GM18517 (cell line): Measurements from ENCODE around the gene MPRIP.

ENCODE experiments used
- ATAC-seq: cut with Tn5 transposase; IDR thresholded peaks from one replicate; pipeline ENCODE4 v1.9.1; 2021; ENCODE audit warnings: mild to moderate bottlenecking, moderate library complexity; ENCODE audit not compliant: unreplicated experiment

MPRIP gene

DNA sequence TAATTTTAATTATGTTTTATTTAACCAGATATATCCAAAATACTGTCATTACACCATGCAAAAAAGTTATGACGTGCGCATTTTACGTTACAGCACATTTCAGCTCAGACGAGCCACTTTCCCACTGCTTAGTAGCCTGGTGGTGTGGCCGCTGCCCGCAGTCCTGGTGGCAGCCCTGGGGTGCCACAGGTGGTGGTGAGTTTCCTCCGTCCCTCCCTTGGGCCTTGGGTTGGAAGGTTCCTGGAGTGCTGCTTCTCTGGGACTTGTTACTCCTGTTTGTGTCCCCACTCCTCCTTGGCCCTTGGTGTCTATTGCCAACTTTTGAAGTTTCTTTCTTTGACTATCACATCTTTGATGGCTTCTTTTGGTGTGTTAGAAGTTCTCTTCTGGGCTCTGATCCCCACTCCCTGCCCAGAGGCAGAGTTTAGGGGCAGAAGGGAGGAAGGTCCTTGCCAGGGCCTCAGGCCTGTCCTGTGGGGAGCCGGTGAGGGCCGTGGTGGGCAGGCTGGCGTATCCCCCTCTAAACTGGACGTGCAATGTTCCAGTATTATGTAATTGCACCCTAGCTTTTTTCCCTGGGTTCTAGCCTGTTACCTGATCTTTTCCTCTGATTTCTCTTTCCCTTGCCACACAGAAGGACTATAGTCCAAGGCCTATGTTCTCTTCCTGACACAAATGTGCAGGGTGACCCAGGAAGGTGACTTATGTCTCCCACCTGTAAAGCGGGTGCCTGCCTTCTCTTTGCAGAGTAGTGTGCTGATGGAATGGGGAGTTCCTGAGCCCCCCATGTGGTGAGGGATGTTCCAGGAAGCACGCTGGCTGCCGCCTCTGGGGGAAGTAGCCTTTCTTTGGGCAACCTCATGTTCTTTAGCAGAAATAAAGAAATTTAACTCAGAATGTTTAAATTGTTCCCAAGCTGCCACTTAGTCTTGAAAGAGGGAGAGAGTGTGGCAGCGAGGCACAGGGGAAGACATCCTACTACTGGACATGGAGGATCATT is 8.4 kb downstream of the MPRIP start:
- no peak for ATAC-seq

DNA sequence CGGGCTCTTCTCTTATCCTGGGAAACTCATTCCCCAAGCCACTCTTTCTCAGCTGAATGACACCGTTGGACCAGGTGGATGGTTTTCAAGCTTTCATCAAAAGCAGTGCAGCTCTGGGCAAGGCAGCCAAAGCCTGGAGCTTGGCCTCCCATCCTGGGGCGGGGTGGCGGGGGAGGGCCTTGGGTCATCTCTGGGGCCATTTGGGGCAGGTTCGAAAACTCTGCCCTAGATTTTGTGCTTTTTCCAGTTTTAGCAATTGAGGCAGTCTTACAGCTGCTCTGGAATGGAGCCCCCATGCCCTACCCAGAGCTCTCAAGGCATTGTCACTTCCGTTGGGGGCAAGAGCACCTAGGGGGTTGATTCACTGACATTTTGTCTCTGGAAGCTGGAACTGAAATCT is 9.1 kb downstream of the MPRIP start:
- no peak for ATAC-seq

DNA sequence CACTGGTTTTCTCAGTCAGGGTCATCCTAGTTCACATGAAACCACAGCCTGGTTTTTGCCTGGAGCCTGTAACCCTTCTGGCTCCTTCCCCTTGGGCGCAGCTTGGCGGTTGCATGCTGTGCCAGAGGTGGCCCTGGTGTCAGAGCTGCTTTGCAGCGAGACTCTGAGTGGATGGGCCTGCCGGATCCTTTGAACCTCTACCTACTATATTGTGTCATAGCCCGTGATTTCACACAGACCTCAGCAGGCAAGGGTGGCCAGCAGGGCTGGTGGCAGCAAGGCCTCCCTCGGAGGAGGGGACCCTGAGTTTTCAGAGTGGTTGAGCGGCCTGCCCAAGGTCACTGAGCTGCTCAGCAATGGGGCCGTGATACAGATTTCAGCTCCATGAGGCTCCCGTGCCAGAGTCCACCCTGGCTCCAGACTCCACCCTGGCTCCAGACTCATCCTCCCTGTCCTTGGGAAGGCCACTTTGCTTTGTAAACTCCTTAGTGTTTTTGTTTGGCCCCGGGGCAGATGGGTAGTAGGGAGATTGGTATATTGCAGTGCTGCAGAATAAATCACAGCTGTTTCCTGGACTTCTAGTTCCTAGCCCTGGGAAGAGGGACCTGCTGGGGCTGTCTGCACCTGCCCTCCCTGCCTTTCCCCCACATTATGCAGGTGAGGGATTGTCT is 9.7 kb downstream of the MPRIP start:
- ATAC-seq, result no peak

DNA sequence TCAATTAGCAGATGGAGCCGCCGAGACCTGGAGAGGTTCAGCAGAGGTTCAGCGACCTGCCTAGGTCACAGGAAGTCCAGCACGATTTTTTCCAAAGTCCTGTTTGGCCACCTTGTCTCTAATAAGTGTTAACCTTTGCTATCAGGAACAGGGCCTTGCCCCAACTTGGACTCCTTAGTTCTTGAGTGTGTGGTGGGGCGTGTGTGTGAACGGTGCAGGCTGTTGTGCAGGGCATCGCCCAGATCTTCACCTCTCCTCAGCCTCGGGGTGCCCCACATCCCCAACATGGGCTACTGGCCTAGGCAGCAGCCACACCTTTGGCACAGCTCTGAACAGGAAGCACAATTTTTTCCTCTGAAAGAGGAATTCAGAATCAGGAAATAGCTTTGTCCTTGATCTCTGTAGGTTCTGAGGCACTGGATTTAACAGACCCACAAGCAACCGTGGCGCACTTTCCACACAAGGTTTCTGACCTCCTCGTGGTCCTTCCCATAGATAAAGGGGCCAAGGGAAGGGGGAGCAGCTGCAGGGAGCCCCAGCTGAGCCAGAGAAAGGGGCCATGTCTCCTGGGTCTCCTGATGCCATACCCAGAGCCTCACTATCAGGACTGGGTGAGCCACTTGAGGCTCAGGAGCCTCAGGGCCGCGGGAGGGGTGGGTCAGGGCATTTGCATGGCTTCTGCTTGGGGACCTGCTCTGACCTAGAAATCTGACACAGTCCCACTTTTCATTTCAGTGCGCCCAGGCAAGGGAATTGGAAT is 10.4 kb downstream of the MPRIP start:
- ATAC-seq, result no peak

DNA sequence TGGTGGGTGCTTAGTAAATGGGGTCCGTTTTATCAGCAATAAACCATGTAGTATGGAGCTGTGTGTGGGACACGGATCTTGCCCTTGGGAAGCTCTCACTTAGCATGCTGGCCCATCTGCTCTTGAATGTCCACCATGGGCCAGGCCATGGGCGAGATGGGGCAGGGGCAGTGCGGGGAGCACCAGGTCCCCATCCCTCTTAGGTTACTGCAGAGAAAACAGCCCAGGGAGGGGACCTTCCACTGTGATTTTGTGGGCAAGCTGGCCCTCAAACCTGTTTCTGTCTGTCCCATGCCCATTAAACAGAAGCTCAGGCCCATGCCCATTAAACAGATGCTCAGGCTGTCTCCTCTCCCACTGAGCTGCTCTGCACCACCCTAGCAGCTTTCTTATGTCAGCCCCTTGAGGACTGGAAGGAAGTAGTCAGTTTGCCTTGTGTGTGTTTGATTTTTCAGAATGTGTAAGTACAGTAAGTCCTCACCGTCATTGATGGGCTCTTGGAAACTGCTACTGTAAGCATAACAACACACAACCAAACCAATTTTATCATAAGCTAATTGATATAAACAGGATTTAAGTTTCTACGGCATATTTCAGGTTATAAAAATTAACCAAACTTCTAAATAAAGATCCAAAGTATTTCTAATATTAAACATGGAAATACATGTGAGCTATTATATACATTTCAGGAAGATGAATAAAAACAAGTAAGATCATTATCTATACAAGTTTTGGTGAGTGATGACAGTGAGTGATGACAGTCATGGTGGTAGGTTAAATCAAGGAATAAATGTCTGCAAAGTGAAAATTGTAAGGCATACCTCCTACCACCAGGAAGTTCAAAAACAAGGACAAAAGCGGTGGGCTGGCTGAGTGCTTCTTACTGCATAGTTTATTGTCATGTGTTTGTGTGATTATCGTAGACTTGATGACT is 11.5 kb downstream of the MPRIP start:
- no peak for ATAC-seq

DNA sequence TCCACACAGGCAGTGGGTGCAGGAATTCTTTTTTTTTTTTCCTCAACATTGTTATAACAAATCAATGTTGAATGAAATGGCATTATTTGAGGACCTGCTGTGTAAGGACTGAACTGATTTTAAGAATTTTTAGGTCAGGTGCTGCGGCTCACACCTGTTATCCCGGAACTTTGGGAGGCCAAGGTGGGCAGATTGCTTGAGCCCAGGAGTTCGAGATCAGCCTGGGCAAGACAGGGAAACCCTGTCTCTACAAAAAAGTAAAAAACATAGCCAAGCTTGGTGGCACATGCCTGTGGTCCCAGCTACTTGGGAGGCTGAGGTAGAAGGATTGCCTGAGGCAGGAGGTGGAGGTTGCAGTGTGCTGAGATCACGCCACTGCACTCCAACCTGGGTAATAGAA is 12.4 kb downstream of the MPRIP start:
- ATAC-seq, result no peak

DNA sequence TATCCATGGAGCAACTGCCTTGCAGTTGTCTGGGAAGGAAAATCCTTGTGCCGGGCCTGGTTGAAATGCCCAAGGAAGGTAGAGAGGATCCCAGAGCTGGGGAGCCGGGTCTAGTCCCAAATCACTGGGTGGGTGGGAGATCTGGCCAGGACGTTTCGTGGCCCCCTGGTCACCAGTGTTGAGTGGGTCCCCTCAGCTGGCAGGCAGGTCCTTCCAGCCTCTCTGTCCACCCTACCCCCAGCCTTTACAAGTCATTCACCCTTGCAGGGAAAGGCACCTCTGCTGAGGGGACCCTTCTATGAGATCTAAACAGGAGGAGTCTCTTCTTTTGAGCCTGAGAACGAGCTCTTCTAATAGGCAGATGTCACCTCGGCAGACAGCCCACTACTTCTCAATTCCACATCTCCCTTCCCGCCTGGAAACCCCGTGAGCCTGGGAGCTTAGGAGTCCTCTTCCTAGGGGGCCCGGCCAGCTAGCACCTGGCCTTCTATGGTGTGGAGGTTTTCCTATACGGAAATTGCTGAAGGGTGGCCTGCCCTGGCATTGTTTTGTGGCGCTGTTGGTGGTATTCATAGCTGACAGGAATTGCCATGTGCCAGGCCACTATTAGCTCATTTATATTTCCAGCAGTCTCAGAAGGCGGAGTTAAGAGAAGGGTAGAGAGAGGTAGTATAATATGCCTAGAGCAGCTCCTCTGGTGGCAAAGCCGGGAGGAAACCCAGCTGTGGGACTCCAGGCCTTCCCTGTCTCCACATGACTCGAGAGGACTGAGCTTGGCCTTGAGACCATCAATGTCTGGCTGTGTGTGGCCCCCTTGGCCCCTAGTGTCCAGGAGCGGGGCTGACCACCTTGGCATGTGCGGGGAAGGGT is 13.3 kb downstream of the MPRIP start:
- ATAC-seq, result no peak

DNA sequence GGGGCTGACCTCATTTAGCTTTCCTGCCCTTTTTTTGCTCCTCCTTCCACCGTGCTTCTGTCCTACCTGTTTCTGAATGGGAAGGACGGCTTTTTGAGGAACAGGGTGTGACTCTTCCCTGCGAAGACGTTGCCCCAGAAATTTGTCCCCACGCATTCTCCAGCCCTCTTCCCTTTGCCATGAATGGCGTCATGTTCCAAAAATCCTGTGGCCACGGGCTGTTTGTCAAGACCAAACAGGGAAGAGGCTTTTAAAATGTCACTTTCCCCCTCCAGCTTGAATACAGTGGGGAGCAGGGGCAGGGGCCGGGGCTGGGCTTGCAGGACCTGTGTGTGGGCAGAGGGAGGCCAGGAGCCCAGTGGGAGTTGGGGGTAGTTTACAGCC is 13.9 kb downstream of the MPRIP start:
- ATAC-seq, result no peak

DNA sequence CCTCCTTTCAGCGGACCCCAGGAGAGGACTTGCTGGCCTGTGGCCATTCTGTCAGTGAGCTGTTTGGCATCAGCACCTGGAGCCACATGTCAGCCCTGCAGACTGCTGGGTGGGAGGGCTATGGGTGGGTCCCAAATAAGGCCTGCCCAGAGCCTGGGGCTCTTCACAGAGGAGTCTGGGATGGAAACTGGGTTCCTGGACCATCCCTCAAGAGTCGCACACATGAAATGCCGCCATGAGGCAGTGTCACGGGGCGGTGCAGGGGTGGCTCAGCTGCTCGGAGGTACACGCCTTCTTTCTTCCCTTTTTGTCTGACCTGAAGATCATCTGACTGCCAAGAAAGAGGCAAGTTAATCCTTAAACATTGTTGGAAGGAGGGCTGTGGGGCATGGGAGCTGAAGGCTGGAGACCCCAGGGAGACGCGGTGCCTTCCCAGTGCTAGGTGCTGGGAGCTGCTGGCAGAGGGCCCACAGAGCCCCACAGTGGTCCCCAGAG is 14.8 kb downstream of the MPRIP start:
- no peak for ATAC-seq

DNA sequence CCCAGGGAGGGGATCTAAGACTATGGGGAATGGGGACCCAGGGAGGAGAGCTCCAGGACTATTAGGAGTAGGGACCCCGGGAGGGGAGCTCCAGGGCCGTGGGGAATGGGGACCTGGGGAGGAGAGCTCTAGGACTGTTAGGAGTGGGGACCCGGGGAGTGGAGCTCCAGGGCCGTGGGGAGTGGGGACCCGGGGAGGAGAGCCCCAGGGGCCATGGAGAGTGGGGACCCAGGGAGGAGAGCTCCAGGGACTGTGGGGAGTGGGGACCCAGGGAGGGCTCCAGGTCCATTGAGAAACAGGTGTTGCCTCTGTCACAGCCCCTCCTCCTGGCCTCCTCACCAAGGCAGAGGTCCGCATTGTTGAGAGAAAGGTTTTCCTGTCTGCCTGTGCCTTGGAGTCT is 16.0 kb downstream of the MPRIP start:
- no peak for ATAC-seq

DNA sequence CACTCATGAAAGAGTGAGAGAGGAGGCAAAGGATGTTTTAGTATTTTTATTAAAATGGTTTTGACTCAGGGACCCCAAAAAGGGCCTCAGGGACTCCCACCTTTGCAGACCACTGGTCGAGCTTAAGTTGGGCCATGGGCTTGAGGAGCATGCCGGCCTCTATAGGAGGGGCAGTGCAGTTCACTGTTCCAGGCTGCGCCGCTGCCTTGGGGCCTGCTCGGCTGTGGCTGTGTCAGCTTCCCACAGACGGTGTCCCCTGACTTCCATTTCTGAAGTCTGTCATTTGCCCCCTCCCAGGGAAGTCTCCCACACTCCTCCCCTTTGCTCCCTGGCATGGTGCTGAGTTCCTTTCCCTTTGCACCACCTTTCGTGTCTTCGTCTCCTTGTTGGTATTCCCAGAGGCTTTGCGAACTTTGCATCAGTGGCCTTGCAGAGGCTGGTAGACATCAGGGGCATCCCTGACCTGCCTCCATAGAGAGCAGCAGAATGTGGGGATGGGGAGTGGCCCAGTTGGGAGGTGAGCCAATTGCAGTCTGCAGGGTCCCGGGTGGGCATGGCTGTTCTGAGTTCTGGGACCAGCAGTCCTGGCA is 17.1 kb downstream of the MPRIP start:
- ATAC-seq, result no peak

DNA sequence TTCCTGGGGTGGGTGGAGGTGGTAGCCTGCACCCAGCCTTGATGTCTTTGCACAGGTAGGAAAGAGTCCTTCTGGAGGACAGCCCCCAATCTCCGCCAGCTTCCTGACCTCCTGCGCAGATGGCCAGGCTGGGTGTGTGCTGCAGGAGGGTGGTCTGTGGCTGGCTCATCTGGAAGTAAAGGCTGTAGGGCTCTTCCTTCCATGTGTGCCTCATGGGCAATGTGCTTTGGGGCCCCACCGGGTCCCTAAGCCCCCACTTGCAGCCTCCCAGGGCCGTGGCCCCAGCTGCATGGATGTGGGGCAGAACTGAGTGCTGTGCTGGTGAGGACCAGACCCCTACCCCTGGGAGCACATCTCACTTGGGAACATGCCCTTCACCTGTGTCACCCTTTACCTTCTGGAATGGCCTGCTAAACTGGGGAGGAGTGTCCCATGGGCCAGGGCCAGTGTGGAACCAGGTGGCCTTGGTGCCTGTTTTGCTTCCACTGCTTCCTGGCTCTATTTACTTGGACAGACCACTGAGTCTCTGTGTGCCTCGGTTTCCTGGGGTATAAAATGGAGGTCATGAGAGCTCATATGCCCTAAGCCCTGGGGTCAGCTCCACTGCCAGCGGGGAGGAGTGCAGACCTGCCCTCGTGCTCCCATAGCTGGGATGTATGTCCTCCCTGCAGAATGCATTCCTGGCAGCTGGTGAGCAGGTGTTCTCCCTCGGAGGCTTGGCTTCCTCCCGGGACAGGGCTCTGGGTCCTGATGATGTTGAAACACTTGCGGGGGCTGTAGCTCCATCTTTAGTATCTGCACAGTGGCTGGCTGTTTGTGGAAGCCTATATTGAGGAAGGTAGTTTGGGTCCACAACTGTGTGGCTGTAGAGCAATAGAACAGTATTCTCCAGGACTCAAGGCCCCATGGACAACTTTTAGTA is 18.0 kb downstream of the MPRIP start:
- ATAC-seq, result no peak

DNA sequence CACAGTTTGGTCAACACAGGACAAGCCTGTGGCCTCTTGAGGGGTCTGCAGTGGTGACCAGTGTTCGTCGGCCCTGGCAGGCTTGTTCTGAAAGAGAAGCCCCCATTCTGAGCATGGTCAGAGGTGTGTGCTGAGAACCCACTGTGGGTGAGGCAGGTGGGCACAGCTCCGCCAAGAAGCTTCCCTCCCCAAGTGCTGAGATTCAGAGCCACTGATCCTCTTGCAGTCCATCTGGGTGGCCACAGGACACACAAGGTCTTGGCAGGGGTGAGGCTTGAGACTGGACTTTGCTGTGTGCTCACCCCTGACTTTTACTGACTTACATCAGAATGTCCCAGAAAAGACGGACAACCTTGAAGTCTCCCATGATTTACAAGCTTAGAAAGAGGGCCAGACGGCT is 18.7 kb downstream of the MPRIP start:
- no peak for ATAC-seq

DNA sequence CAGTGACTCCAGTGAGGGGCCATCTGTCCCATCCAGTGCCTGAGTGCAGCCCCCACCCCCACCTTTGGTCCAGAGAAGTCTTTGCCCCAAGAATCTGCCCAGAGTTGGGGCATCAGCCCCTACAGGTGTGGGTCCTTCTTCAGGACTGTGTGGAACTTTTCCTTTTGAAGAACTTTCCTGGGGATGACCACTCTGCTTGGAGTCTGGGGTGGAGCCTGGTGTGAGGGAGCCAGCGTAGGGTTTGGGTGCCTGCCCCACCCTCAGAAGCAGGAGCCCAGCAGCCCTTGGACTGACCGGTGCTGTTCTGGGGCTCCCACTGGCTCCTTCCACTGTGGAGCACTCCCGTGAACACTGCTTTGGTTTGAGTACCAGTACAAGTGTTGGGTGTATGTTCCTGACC is 19.3 kb downstream of the MPRIP start:
- no peak for ATAC-seq

DNA sequence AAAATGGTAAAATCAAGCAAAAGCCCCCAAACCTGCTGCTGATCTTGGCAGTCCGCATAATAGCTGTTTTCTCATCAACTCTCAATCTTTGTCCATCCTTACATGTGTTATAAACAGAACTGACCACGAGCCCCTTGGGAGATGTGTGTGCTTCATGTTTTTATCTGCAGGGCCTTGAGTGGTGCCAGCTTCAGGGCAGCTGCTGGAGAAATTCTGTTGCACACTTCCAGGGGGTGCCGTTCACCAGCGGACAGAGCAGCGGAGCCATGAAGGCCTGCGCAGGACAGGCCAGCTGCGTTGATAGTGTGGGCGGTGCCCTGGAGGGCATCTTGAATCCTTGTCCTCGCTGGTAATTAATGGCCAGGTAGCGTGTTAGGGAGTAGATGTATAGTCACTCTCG is 20.1 kb downstream of the MPRIP start:
- no peak for ATAC-seq

DNA sequence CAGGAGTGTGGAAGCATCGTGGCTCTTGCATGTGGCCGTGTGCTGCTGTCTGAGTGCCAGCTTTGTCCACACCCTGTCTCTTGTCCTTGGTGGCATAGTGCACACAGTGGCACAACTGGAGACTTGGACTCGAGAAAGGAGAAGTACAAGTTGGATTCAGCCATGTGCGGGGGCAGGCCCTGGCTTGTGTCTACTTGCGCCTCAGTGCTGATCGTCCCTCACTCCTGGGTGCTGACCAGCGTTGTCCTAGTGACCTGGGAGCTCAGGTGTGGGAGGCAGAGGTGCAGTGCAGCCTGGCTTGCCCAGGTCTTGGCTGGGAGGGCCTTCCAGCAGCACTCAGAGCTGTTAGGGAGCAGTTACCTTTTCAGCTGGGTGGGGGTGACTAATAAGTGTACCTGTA is 20.6 kb downstream of the MPRIP start:
- ATAC-seq, result no peak

DNA sequence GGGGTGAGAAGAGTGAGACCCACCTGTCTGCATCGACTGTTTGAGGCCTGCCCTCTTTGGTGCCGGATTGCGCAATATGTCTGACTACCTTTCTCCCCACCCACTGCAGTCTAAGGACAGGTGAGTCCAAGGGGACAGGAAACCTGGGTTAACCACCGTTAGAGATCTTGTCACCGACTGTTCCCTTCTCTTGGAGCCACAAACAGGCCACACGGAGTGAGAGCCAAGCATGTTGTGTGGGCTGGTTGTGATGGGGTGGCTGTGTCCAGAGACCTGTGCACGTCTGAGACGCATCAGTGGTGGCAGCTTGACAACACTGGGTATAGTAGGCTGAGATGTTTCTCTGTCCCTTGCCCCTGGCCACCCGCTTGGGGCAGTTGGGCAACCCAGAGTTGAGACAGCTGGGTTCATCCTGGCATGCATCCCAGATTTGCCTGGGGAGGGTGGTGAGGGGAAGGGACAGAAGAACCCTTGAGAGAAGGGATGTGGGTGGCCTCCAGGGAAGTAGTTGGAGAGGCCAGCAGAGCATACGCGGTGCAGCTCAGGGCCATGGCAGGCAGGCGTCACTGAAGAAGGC is 21.4 kb downstream of the MPRIP start:
- no peak for ATAC-seq

DNA sequence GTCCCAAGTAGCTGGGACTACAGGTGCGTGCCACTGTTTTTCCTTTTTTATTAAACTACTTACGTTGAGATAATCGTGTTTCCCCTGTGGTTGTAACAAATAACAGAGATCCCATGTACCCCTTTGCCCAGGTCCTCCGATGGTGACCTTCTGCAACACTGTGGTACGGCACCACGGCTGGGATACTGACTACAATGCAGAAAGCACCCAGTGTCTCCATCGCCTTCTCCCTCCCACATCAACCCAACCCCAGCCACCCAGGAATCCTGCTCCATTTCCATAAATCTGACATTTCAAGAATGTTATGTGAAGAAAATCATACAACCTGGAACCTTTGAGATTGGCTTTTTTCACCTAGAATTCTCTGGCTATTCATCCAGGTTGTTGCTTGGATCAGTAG is 22.1 kb downstream of the MPRIP start:
- no peak for ATAC-seq
